Measurements from ENCODE around the gene FOXN3.

- TF ChIP-seq REST (IDR thresholded peaks at IDR 0.05; ENCODE audit: low read depth, low read length) (no peak), RCOR1 (IDR thresholded peaks at IDR 0.05; ENCODE audit: low read length) (no peak), CTCF (IDR thresholded peaks at IDR 0.05) (no peak), RAD21 (IDR thresholded peaks at IDR 0.05; ENCODE audit: low read length) (no peak)
Observed at GRCh38 chr14:89251061-89251460, 166.0 kb downstream of the FOXN3 start.

All from SK-N-SH (cell line).